Endothelial cell of umbilical vein (primary cell): ENCODE results near the gene UBA5. TPM values are rescaled to one million over a fixed set of nuclear protein-coding genes. Genes with fewer than 3 reads are reported as not detected.

Source experiments
- BruUV-seq: library from RNA; stranded (reverse); fragments of 400-500 nt; replicated peaks from 2 replicates; lab custom pipeline; 2021; lab: Mats Ljungman, UMichigan
- CTCF ChIA-PET: fragments of 300-600, 350-600 bp; sonication (Branson Sonifier 250); formaldehyde crosslinking; loops from one replicate; lab custom pipeline; 2021; ENCODE audit warnings: antibody characterized with exemption, inconsistent platforms; lab: Charles Lee
- POLR2A ChIA-PET: fragments of 300-600, 350-600 bp; sonication (Branson Sonifier 250); formaldehyde crosslinking; loops from one replicate; lab custom pipeline; 2021; ENCODE audit warnings: antibody characterized with exemption, inconsistent platforms; lab: Charles Lee
- DNase-seq: peaks from one replicate; pipeline ENCODE4 v3.0.0-alpha.2; 2011; ENCODE audit warnings: low read depth, low spot score
- FAIRE-seq: peaks from 2 replicates; lab custom pipeline; 2011; peaks lifted over from hg19 to GRCh38; lab: Jason Lieb, UNC
- H2AFZ ChIP-seq: 2 replicates; pipeline ENCODE4 v1.6.0; 2012; ENCODE audit warnings: low read depth, low read length, control low read depth, inconsistent platforms
- H3K27ac ChIP-seq: 2 replicates; pipeline ENCODE4 v1.5.1; 2011; ENCODE audit warnings: low read depth, mild to moderate bottlenecking, control low read depth, low read length, moderate library complexity; ENCODE audit not compliant: insufficient read depth
- H3K27me3 ChIP-seq, 2 experiments: 2 replicates each; pipeline versions ENCODE4 v1.6.0 to v1.6.1; 2011; ENCODE audit warnings: low read length in 2 of 2, mixed read lengths in 1 of 2; ENCODE audit not compliant: control insufficient read depth in 2 of 2, insufficient read depth in 2 of 2
- H3K36me3 ChIP-seq, 2 experiments: 2 replicates in 1 of 2; 3 replicates in 1 of 2; pipeline ENCODE4 v1.5.1; 2011; ENCODE audit warnings: low read length in 2 of 2, mild to moderate bottlenecking in 1 of 2, moderate library complexity in 1 of 2; ENCODE audit not compliant: control insufficient read depth in 2 of 2, insufficient read depth in 2 of 2; ENCODE audit errors: extremely low read depth in 1 of 2
- H3K4me1 ChIP-seq: 3 replicates; pipeline ENCODE4 v1.5.1; 2011; ENCODE audit warnings: mild to moderate bottlenecking, low read length; ENCODE audit not compliant: control insufficient read depth, insufficient read depth; ENCODE audit errors: extremely low read depth
- H3K4me2 ChIP-seq: 2 replicates; pipeline ENCODE4 v1.6.1; 2011; ENCODE audit warnings: low read length, control low read depth, mixed read lengths; ENCODE audit not compliant: insufficient read depth
- H3K4me3 ChIP-seq, 3 experiments: fragments of 200-600 bp in 1 of 3; sonication (generic), shearing (Covaris generic) in 1 of 3; replicated peaks in 1 of 3; 2 replicates each; pipeline ENCODE4 v1.5.1; 2011 to 2016; ENCODE audit warnings: control low read depth in 3 of 3, low read length in 3 of 3, mild to moderate bottlenecking in 2 of 3, inconsistent platforms in 1 of 3, low read depth in 1 of 3, moderate library complexity in 1 of 3; ENCODE audit not compliant: insufficient read depth in 1 of 3
- H3K79me2 ChIP-seq: 2 replicates; pipeline ENCODE4 v1.6.0; 2012; ENCODE audit warnings: low read length, inconsistent platforms; ENCODE audit not compliant: control insufficient read depth, insufficient read depth
- H3K9ac ChIP-seq: replicated peaks from 2 replicates; pipeline ENCODE3; 2011; ENCODE audit warnings: low read length, control low read depth; ENCODE audit not compliant: insufficient read depth; ENCODE audit errors: extremely low read depth
- H3K9me1 ChIP-seq: replicated peaks from 3 replicates; pipeline ENCODE4 v1.6.0; 2011; ENCODE audit warnings: mild to moderate bottlenecking, low read length; ENCODE audit not compliant: control insufficient read depth, insufficient read depth; ENCODE audit errors: extremely low read depth
- H3K9me3 ChIP-seq: replicated peaks from 2 replicates; pipeline ENCODE4 v1.5.1; 2012; ENCODE audit warnings: low read length, inconsistent platforms; ENCODE audit not compliant: control insufficient read depth, insufficient read depth
- H4K20me1 ChIP-seq: replicated peaks from 2 replicates; pipeline ENCODE3; 2011; ENCODE audit warnings: mild to moderate bottlenecking, low read length; ENCODE audit not compliant: control insufficient read depth, insufficient read depth; ENCODE audit errors: extremely low read depth
- EZH2 ChIP-seq: IDR thresholded peaks from 2 replicates; pipeline ENCODE4 v1.6.1; 2012; ENCODE audit warnings: borderline replicate concordance, low read depth, mild to moderate bottlenecking, moderate library complexity, low read length, inconsistent platforms; ENCODE audit not compliant: severe bottlenecking
- GATA2 ChIP-seq: IDR thresholded peaks from 2 replicates; pipeline ENCODE4 v1.7.0; 2011; ENCODE audit warnings: low read depth, mild to moderate bottlenecking, moderate library complexity, mixed read lengths, low read length; ENCODE audit not compliant: insufficient read length, insufficient read depth
- JUN ChIP-seq: IDR thresholded peaks from 2 replicates; pipeline ENCODE4 v1.6.1; 2011; ENCODE audit warnings: borderline replicate concordance, low read depth; ENCODE audit not compliant: insufficient read length, insufficient read depth
- MYC ChIP-seq: IDR thresholded peaks from one replicate; pipeline ENCODE4 v1.6.1; 2011; ENCODE audit warnings: mild to moderate bottlenecking, low read depth, low read length
- POLR2AphosphoS5 ChIP-seq: IDR thresholded peaks from 2 replicates; pipeline ENCODE4 v1.6.1; 2012; ENCODE audit warnings: low read depth, mild to moderate bottlenecking, control low read depth, low read length, moderate library complexity; ENCODE audit not compliant: insufficient read depth
- dilution Hi-C: fragments of 300-500 bp; cut with MboI; formaldehyde crosslinking; loops from one replicate; pipeline ENCODE4 v1.15.0; 2019; ENCODE audit warnings: low sequenced_read_pairs; ENCODE audit not compliant: extremely low pct_ligation_motif_present
- intact Hi-C: fragments of 100-400 bp; cut with micrococcal nuclease; formaldehyde crosslinking; loops from one replicate; pipeline ENCODE4 v1.10.0; 2022
- polyA plus RNA-seq, 4 experiments: library from polyadenylated mRNA; depleted of rRNA in 3 of 4; stranded (reverse) in 3 of 4; unstranded in 1 of 4; fragments of >200 nt; gene quantifications; 2 replicates each; pipeline versions ENCODE4 v1.2.1 to v1.2.3, GENCODE V29; 2011 to 2012; ENCODE audit warnings: missing spikeins in 1 of 4
- total RNA-seq: library from RNA; stranded (reverse); gene quantifications from 2 replicates; pipeline ENCODE4 v1.2.3, GENCODE V29; 2021
- TF ChIP-seq, protein P1 (sequence below), 2 donors: IDR thresholded peaks; 1 replicate in 1 of 2; 2 replicates in 1 of 2; pipeline ENCODE4 v1.5.1; 2011; ENCODE audit warnings: low read length in 2 of 2, mild to moderate bottlenecking in 2 of 2, moderate library complexity in 2 of 2, control low read depth in 1 of 2, inconsistent platforms in 1 of 2, low read depth in 1 of 2; ENCODE audit not compliant: insufficient read depth in 1 of 2; ENCODE audit errors: extremely low read depth in 1 of 2
- TF ChIP-seq, protein P2 (sequence below): IDR thresholded peaks from 2 replicates; pipeline ENCODE4 v1.6.1; 2011; ENCODE audit not compliant: insufficient read depth, insufficient read length

UBA5 gene
- total and polyA plus RNA-seq, 2 donors (not counting 3 experiments of a cell fraction or from before 2014, with no cell fraction given): 19.7 to 38.1 TPM

DNA sequence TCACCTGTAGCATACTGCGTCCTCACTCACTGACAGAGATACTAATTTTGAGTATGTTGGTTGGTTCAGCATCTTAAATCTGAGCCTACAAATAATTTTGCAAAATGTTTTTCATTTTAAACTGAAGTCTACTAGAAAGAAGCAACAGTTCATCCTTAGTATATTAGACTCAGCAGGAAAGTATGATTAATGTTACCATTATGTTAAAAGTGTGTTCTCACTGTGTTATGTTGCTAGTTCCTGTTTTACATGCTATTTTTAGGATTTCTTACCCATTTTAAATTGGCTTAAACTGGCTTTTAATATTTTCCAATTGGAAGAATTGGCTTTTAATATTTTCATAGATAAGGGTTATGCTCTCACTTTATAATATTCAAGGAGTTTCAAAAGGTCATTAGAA, 37.4 kb upstream of the UBA5 start:
- Histone ChIP-seq H2AFZ (no peak overlapping the region), H3K79me2 (no peaks in the 10 kb centered on the region), H3K9ac (peak overlapping the region; percentile 61), H3K36me3 (peaks cover 0 to 2% of the 10 kb centered on the region in 2 experiments), H3K4me2 (peak overlapping the region; percentile 94), H3K27me3 (no peaks in the 10 kb centered on the region), H3K4me3 (peak overlapping the region in 1 of 3 experiments; percentile 36), H3K9me3 (no peaks in the 10 kb centered on the region), H3K4me1 (peaks cover 33% of the 10 kb centered on the region), H3K27ac (peak overlapping the region; percentile 85), H4K20me1 (no peaks in the 10 kb centered on the region), H3K9me1 (no peaks in the 10 kb centered on the region)
- DNase-seq: peak; percentile 56
- TF ChIP-seq MYC (no peak), JUN (peak; percentile 26)
- ChIA-PET CTCF (interaction anchor here (1.0 to 1.6 kb wide), 9 partner anchors 13 to 87 kb away, joined by 3 to 9 read pairs (median 5); partner anchors contain the start of gene ACKR4), POLR2A (no interaction called here)
- no peak for FAIRE-seq
- dilution Hi-C loops: no loop called here
- BruUV-seq: TSS peak; percentile 49
- intact Hi-C loops: loop anchor here (1.0 kb wide), 2 partner anchors 8 to 28 kb away; no protein-coding TSS in a partner anchor

- peak overlapping the region; percentile 61 for H3K9ac ChIP-seq
- intact Hi-C loops: no loop called here
These were observed 36.5 kb upstream of the UBA5 start for GRCh38 chr3:132623646-132624045.

More at GRCh38 chr3:132623646-132624045, 36.5 kb upstream of the UBA5 start:
- ChIA-PET POLR2A (interaction anchor here (0.6 kb wide), 1 partner anchor 9 kb away, joined by 3 read pairs; no protein-coding TSS in a partner anchor), CTCF (interaction anchor here (0.9 to 1.6 kb wide), 10 partner anchors 12 to 88 kb away, joined by 3 to 9 read pairs (median 5); partner anchors contain the start of gene ACKR4)
- Histone ChIP-seq H3K27me3 (no peaks in the 10 kb centered on the region), H3K4me3 (no peak overlapping the region), H3K9me3 (no peaks in the 10 kb centered on the region), H3K4me1 (peaks cover 33% of the 10 kb centered on the region), H3K27ac (peak overlapping the region; percentile 85), H3K9me1 (no peaks in the 10 kb centered on the region), H3K36me3 (peaks cover 0 to 2% of the 10 kb centered on the region in 2 experiments), H3K79me2 (no peaks in the 10 kb centered on the region), H2AFZ (no peak overlapping the region), H3K4me2 (no peak overlapping the region), H4K20me1 (no peaks in the 10 kb centered on the region)
- TF ChIP-seq, protein P1, sequence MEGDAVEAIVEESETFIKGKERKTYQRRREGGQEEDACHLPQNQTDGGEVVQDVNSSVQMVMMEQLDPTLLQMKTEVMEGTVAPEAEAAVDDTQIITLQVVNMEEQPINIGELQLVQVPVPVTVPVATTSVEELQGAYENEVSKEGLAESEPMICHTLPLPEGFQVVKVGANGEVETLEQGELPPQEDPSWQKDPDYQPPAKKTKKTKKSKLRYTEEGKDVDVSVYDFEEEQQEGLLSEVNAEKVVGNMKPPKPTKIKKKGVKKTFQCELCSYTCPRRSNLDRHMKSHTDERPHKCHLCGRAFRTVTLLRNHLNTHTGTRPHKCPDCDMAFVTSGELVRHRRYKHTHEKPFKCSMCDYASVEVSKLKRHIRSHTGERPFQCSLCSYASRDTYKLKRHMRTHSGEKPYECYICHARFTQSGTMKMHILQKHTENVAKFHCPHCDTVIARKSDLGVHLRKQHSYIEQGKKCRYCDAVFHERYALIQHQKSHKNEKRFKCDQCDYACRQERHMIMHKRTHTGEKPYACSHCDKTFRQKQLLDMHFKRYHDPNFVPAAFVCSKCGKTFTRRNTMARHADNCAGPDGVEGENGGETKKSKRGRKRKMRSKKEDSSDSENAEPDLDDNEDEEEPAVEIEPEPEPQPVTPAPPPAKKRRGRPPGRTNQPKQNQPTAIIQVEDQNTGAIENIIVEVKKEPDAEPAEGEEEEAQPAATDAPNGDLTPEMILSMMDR (IDR thresholded peaks at IDR 0.05; ENCODE audit: extremely low read depth in 1 of 2, insufficient read depth in 1 of 2, low read depth in 1 of 2, low read length in 2 of 2): no peak
- TF ChIP-seq JUN: no peak
- no peak for TF ChIP-seq MYC
- TF ChIP-seq, protein P2, sequence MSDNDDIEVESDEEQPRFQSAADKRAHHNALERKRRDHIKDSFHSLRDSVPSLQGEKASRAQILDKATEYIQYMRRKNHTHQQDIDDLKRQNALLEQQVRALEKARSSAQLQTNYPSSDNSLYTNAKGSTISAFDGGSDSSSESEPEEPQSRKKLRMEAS: no peak
- TF ChIP-seq GATA2: no peak
- no peak for TF ChIP-seq EZH2
- no peak for TF ChIP-seq POLR2AphosphoS5
- no peak for FAIRE-seq
- dilution Hi-C loops: no loop called here
- no peak for DNase-seq
- no TSS peak for BruUV-seq
